CD4-positive, alpha-beta T cell (primary cell): ENCODE results near the gene JAG1. TPM values are rescaled to one million over a fixed set of nuclear protein-coding genes. Genes with fewer than 3 reads are reported as not detected.

Source experiments
- ATAC-seq: fragments of 200-7000 bp; cut with Tn5 transposase; one replicate; pipeline ENCODE4 v1.10.0; 2022; ENCODE audit warnings: mild to moderate bottlenecking; ENCODE audit not compliant: poor library complexity
- CTCF ChIA-PET: fragments of 350-600 bp; sonication (Branson Sonifier 250); formaldehyde crosslinking; loops from one replicate; lab custom pipeline; 2021; ENCODE audit warnings: antibody characterized with exemption, inconsistent platforms; lab: Charles Lee
- POLR2A ChIA-PET: fragments of 350-600 bp; sonication (Branson Sonifier 250); formaldehyde crosslinking; loops from one replicate; lab custom pipeline; 2021; ENCODE audit warnings: antibody characterized with exemption, inconsistent platforms; lab: Charles Lee
- DNase-seq, 14 experiments: peaks; one replicate each; pipeline ENCODE4 v3.0.0-alpha.2; 2013 to 2020; ENCODE audit warnings: mixed read lengths in 2 of 14
- H3K27ac ChIP-seq, 2 donors: one replicate each; pipeline versions ENCODE4 v1.5.1 to v1.7.0; 2013; ENCODE audit warnings: low read length in 2 of 2, low read depth in 1 of 2, mild to moderate bottlenecking in 1 of 2
- H3K27me3 ChIP-seq, 2 experiments: 1 replicate in 1 of 2; 2 replicates in 1 of 2; pipeline versions ENCODE4 v1.6.1 to v1.7.0; 2013; ENCODE audit warnings: low read length in 2 of 2, control low read depth in 1 of 2, mild to moderate bottlenecking in 1 of 2, moderate library complexity in 1 of 2; ENCODE audit not compliant: insufficient read depth in 2 of 2, control insufficient read depth in 1 of 2
- H3K36me3 ChIP-seq: one replicate; pipeline ENCODE4 v1.6.1; 2013; ENCODE audit warnings: low read length, control low read depth; ENCODE audit not compliant: insufficient read depth
- H3K4me1 ChIP-seq: one replicate; pipeline ENCODE4 v1.6.1; 2013; ENCODE audit warnings: low read length, control low read depth; ENCODE audit not compliant: insufficient read depth
- H3K4me3 ChIP-seq: one replicate; pipeline ENCODE4 v1.5.1; 2013; ENCODE audit warnings: mild to moderate bottlenecking, low read length, moderate library complexity
- H3K9me3 ChIP-seq, 2 experiments: 1 replicate in 1 of 2; 2 replicates in 1 of 2; pipeline versions ENCODE4 v1.6.1 to v1.7.0; 2013; ENCODE audit warnings: low read length in 2 of 2, mild to moderate bottlenecking in 2 of 2, control low read depth in 1 of 2, moderate library complexity in 1 of 2; ENCODE audit not compliant: control insufficient read depth in 1 of 2, insufficient read depth in 1 of 2
- H3K27ac Mint-ChIP-seq: one replicate; pipeline ENCODE4 v1.8.0; 2020; ENCODE audit warnings: mixed read lengths
- H3K27me3 Mint-ChIP-seq: one replicate; pipeline ENCODE4 v1.8.0; 2021; ENCODE audit warnings: mixed read lengths
- H3K36me3 Mint-ChIP-seq: one replicate; pipeline ENCODE4 v1.8.0; 2021; ENCODE audit warnings: low read depth, mixed read lengths
- H3K4me1 Mint-ChIP-seq: one replicate; pipeline ENCODE4 v1.8.0; 2021; ENCODE audit warnings: low read depth, mixed read lengths
- H3K4me3 Mint-ChIP-seq: one replicate; pipeline ENCODE4 v1.8.0; 2020; ENCODE audit warnings: mild to moderate bottlenecking, mixed read lengths
- H3K9me3 Mint-ChIP-seq: one replicate; pipeline ENCODE4 v1.8.0; 2020; ENCODE audit warnings: mixed read lengths
- intact Hi-C, 2 experiments: fragments of 100-400 bp; cut with DNase I in 1 of 2; cut with micrococcal nuclease in 1 of 2; formaldehyde crosslinking; loops; one replicate each; pipeline versions ENCODE4 v1.15.1 to v1.9.0; 2023 to 2025; cut with DNase I, micrococcal nuclease
- total RNA-seq, 174 experiments: library from RNA in 2 of 174; stranded (reverse) in 2 of 174; gene quantifications; one replicate each; pipeline ENCODE4 v1.2.3 and lab custom pipeline; 2021 to 2026
- TF ChIP-seq, protein P1 (sequence below): fragments of 200-600 bp; IDR thresholded peaks from one replicate; pipeline ENCODE4 v1.8.0; 2022; ENCODE audit warnings: antibody characterized with exemption, mild to moderate bottlenecking

JAG1 gene
- total RNA-seq, 2 experiments from 2014 or later: 0.77 to 1.2 TPM

DNA sequence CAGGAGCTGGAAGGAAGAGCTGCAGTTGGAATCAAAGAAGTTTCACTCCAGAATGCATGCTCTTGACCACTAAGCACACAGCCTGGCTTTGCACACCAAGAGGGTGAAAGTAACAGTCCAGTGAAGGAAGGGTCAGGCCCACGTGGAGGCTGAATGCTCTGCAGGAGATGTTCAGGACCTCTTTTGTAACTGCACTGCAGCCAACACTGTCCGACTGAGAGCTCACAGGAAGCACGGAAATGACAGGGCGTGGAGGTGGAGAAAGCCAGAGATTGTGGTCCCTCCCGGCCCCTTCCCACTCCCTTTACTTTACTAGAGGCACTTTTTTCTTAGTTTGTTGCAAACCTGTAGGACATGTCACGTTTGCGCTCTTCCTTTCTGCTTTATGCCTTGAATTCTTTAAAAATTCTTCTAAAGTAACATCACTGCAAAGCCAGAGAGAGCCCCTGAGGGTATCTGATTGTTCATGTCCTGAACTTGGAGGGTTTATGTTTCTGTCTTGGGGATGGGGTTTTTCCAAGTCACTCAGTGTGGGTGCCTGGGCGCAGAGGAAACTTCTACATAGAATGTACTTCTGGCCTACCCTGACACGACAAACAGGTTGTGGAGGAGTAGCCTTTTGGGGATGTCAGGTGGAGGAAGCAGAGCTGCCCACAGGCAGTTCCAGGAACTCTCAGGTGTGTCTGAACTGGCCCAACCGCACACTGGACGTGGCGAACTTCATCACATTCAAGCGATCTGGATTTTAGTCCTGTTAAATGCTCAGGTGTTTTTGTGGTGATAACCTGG is 40.9 kb downstream of the JAG1 start:
- TF ChIP-seq, protein P1, sequence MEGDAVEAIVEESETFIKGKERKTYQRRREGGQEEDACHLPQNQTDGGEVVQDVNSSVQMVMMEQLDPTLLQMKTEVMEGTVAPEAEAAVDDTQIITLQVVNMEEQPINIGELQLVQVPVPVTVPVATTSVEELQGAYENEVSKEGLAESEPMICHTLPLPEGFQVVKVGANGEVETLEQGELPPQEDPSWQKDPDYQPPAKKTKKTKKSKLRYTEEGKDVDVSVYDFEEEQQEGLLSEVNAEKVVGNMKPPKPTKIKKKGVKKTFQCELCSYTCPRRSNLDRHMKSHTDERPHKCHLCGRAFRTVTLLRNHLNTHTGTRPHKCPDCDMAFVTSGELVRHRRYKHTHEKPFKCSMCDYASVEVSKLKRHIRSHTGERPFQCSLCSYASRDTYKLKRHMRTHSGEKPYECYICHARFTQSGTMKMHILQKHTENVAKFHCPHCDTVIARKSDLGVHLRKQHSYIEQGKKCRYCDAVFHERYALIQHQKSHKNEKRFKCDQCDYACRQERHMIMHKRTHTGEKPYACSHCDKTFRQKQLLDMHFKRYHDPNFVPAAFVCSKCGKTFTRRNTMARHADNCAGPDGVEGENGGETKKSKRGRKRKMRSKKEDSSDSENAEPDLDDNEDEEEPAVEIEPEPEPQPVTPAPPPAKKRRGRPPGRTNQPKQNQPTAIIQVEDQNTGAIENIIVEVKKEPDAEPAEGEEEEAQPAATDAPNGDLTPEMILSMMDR: no peak
- POLR2A ChIA-PET: no interaction called here
- no peak overlapping the region for H3K4me3 ChIP-seq
- peaks cover 8% of the 10 kb centered on the region for H3K4me1 Mint-ChIP-seq
- no peaks in the 10 kb centered on the region for H3K9me3 Mint-ChIP-seq
- H3K9me3 ChIP-seq: no peaks in the 10 kb centered on the region
- ATAC-seq (no peak), DNase-seq (no peak)
- CTCF ChIA-PET: no interaction called here
- no peaks in the 10 kb centered on the region for H3K36me3 ChIP-seq
- peak overlapping the region; percentile 36 for H3K27ac Mint-ChIP-seq
- no peaks in the 10 kb centered on the region for H3K27me3 Mint-ChIP-seq
- no peaks in the 10 kb centered on the region for H3K4me1 ChIP-seq
- H3K27ac ChIP-seq: no peak overlapping the region
- H3K36me3 Mint-ChIP-seq: no peaks in the 10 kb centered on the region
- no peaks in the 10 kb centered on the region for H3K27me3 ChIP-seq
- no peak overlapping the region for H3K4me3 Mint-ChIP-seq
- intact Hi-C loops: no loop called here

DNA sequence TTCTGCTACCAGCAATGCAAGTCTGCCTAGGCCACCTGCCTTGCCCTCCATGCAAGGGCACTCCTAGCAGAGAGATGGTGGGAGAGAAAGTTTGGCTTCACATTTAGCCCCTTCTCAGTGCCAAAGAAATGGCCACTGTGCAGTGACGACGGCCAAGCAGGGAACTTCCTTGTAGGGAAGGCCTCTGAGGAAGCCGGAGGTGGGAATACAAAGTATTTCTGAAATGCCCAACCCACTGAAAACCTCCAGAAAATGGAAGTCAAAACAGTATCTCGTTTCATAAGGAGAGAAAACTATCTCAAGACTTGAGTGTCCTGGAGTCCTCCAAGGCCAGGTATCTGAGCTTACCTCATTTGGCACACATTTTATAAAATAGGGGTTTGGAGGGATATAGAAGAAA is 42.7 kb downstream of the JAG1 start:
- Mint-ChIP-seq H3K36me3 (no peaks in the 10 kb centered on the region), H3K4me1 (peaks cover 8% of the 10 kb centered on the region), H3K9me3 (no peaks in the 10 kb centered on the region), H3K4me3 (no peak overlapping the region), H3K27me3 (no peaks in the 10 kb centered on the region), H3K27ac (no peak overlapping the region)
- DNase-seq (no peak), ATAC-seq (no peak)
- Histone ChIP-seq H3K4me3 (no peak overlapping the region), H3K9me3 (no peaks in the 10 kb centered on the region), H3K27me3 (no peaks in the 10 kb centered on the region), H3K27ac (no peak overlapping the region), H3K36me3 (no peaks in the 10 kb centered on the region), H3K4me1 (no peaks in the 10 kb centered on the region)
- POLR2A ChIA-PET: no interaction called here
- intact Hi-C loops: no loop called here
- TF ChIP-seq, protein P1: no peak
- CTCF ChIA-PET: no interaction called here

DNA sequence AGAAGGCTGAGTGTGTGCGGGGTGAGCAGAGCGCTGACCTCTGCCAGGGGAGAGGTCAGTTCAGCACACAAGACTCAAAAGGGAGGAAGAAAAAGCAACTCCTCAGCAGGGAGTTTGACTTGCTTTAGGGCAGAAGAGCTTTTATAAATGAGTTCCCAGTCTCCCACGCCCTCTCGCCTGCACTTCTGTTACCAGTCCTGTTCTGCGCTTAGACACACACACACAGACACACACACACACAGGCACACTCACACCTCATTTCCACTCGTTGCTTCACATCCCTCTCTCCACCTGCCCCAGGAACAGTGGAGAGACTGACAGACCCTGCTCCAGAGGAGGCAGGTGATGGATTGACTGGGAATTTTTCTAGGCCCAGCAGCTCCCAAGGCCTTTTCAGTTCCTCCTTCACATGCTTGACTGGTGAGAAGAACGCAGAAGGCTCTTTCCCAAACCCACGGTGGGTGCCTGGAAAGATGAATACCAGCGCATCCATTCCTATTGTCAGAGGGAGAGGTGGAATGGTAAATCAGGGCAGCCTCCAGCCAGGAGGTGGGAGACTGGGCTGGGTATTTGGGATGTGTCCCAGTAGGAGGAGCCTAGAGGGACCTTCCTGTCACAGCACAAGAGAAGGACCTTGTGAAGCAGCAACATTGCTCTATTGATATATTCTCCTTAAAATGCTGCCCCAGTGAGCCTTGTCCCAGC is 43.7 kb downstream of the JAG1 start:
- TF ChIP-seq, protein P1: no peak
- H3K9me3 ChIP-seq: no peaks in the 10 kb centered on the region
- no peak overlapping the region for H3K4me3 Mint-ChIP-seq
- no peaks in the 10 kb centered on the region for H3K4me1 ChIP-seq
- H3K9me3 Mint-ChIP-seq: no peaks in the 10 kb centered on the region
- H3K27ac ChIP-seq: no peak overlapping the region
- H3K27me3 ChIP-seq: no peaks in the 10 kb centered on the region
- ATAC-seq (no peak), DNase-seq (no peak)
- no peaks in the 10 kb centered on the region for H3K27me3 Mint-ChIP-seq
- ChIA-PET CTCF (no interaction called here), POLR2A (no interaction called here)
- H3K4me3 ChIP-seq: no peak overlapping the region
- intact Hi-C loops: no loop called here
- H3K27ac Mint-ChIP-seq: no peak overlapping the region
- peaks cover 8% of the 10 kb centered on the region for H3K4me1 Mint-ChIP-seq
- H3K36me3 Mint-ChIP-seq: no peaks in the 10 kb centered on the region
- no peaks in the 10 kb centered on the region for H3K36me3 ChIP-seq
